Left lung (tissue), 10 donors: ENCODE data around the gene IMMP2L. TPM values are rescaled to one million over a fixed set of nuclear protein-coding genes. Genes with fewer than 3 reads are reported as not detected.
A peak's percentile ranks its signal among the peaks of the same experiment; 100 is the strongest.

Experiments used
- ATAC-seq: fragments of 200-7000 bp; cut with Tn5 transposase; one replicate; pipeline ENCODE4 v1.9.1; 2020; ENCODE audit warnings: moderate library complexity
- DNase-seq, 4 donors: peaks; one replicate each; pipeline ENCODE4 v3.0.0-alpha.2; 2013 to 2020
- H3K27ac ChIP-seq, 2 donors: fragments of 200-600 bp; sonication (generic) in 1 of 2; one replicate each; pipeline versions ENCODE4 v1.5.0 to v1.8.0; 2020 to 2021
- H3K27me3 ChIP-seq, 2 donors: fragments of 200-600 bp; sonication (generic) in 1 of 2; one replicate each; pipeline versions ENCODE4 v1.5.0 to v1.8.0; 2020 to 2021
- H3K36me3 ChIP-seq, 2 donors: fragments of 200-600 bp; sonication (generic) in 1 of 2; one replicate each; pipeline versions ENCODE4 v1.5.0 to v1.8.0; 2020 to 2021
- H3K4me1 ChIP-seq, 2 donors: fragments of 200-600 bp; one replicate each; pipeline ENCODE4 v1.8.0; 2021
- H3K4me3 ChIP-seq, 2 donors: fragments of 200-600 bp; sonication (generic) in 1 of 2; one replicate each; pipeline versions ENCODE4 v1.5.0 to v1.8.0; 2020 to 2021; ENCODE audit warnings: mild to moderate bottlenecking in 1 of 2
- H3K9me3 ChIP-seq, 2 donors: fragments of 200-600 bp; sonication (generic) in 1 of 2; one replicate each; pipeline versions ENCODE4 v1.5.0 to v1.8.0; 2020 to 2021
- CTCF ChIP-seq, 2 donors: fragments of 200-600 bp; sonication (generic) in 1 of 2; IDR thresholded peaks; one replicate each; pipeline versions ENCODE4 v1.5.0 to v1.8.0; 2021; ENCODE audit warnings: antibody characterized with exemption in 2 of 2
- intact Hi-C, 2 donors: fragments of 100-400 bp; cut with DNase I; formaldehyde crosslinking; loops; one replicate each; pipeline versions ENCODE4 v1.11.2 to v1.14.2; 2022
- polyA plus RNA-seq, 6 donors: library from polyadenylated mRNA; unstranded; fragments of 120-200 nt; gene quantifications; one replicate each; pipeline ENCODE4 v1.2.1, GENCODE V29; 2013; ENCODE audit not compliant: insufficient read length in 6 of 6
- total RNA-seq, 2 donors: library from RNA; stranded (reverse); fragmentation: NEBNext Ultra II Directional; extraction: Animal tissue kit (Norgen Biotek cat#: 25700); gene quantifications; one replicate each; pipeline ENCODE4 v1.2.1, GENCODE V29; 2021
- donor health status: DM: no; HTN: yes; CAD: no.
- donor health status: DM: no; HTN: no; CAD: no.

IMMP2L gene
- total and polyA plus RNA-seq, 8 donors: 10.3 to 30.1 (median 25.7) TPM

- DNase-seq (no peak), ATAC-seq (no peak)
- Histone ChIP-seq H3K9me3 (no peaks in the 10 kb centered on the region), H3K36me3 (no peaks in the 10 kb centered on the region), H3K4me1 (no peaks in the 10 kb centered on the region), H3K4me3 (no peak overlapping the region), H3K27ac (no peak overlapping the region), H3K27me3 (no peaks in the 10 kb centered on the region)
- TF ChIP-seq CTCF (IDR thresholded peaks at IDR 0.05): no peak
- intact Hi-C loops: no loop called here
These were observed 199.2 kb downstream of the IMMP2L start for GRCh38 chr7:111363099-111363498.

- peak in 2 of 4 donors; percentile 16 to 21 for DNase-seq
- no peak overlapping the region for H3K4me3 ChIP-seq
- intact Hi-C loops: no loop called here
These were observed 199.7 kb downstream of the IMMP2L start for GRCh38 chr7:111362506-111363054.

GRCh38 chr7:111358915-111359314 is 203.4 kb downstream of the IMMP2L start:
- Histone ChIP-seq H3K36me3 (no peaks in the 10 kb centered on the region), H3K27me3 (no peaks in the 10 kb centered on the region), H3K4me1 (no peaks in the 10 kb centered on the region), H3K4me3 (no peak overlapping the region), H3K9me3 (no peaks in the 10 kb centered on the region), H3K27ac (no peak overlapping the region)
- DNase-seq (no peak), ATAC-seq (no peak)
- no peak for TF ChIP-seq CTCF (IDR thresholded peaks at IDR 0.05)
- intact Hi-C loops: no loop called here

More at GRCh38 chr7:111362506-111363054, 199.7 kb downstream of the IMMP2L start:
- no peak for ATAC-seq
- no peak for TF ChIP-seq CTCF (IDR thresholded peaks at IDR 0.05)
- H3K9me3 ChIP-seq: no peaks in the 10 kb centered on the region
- H3K27ac ChIP-seq: no peak overlapping the region
- no peaks in the 10 kb centered on the region for H3K36me3 ChIP-seq
- H3K4me1 ChIP-seq: no peaks in the 10 kb centered on the region
- H3K27me3 ChIP-seq: no peaks in the 10 kb centered on the region

GRCh38 chr7:111357691-111358090 is 204.6 kb downstream of the IMMP2L start:
- peak; percentile 30 for ATAC-seq
- intact Hi-C loops: no loop called here

GRCh38 chr7:111356941-111357340 is 205.4 kb downstream of the IMMP2L start:
- no peak for DNase-seq

More at GRCh38 chr7:111357691-111358090, 204.6 kb downstream of the IMMP2L start:
- Histone ChIP-seq H3K27me3 (no peaks in the 10 kb centered on the region), H3K4me1 (no peaks in the 10 kb centered on the region), H3K27ac (no peak overlapping the region), H3K4me3 (no peak overlapping the region), H3K36me3 (no peaks in the 10 kb centered on the region), H3K9me3 (no peaks in the 10 kb centered on the region)
- DNase-seq: no peak
- no peak for TF ChIP-seq CTCF (IDR thresholded peaks at IDR 0.05)

More at GRCh38 chr7:111356941-111357340, 205.4 kb downstream of the IMMP2L start:
- no peak overlapping the region for H3K27ac ChIP-seq
- H3K36me3 ChIP-seq: no peaks in the 10 kb centered on the region
- ATAC-seq: no peak
- no peak for TF ChIP-seq CTCF (IDR thresholded peaks at IDR 0.05)
- H3K4me1 ChIP-seq: no peaks in the 10 kb centered on the region
- H3K4me3 ChIP-seq: no peak overlapping the region
- no peaks in the 10 kb centered on the region for H3K27me3 ChIP-seq
- no peaks in the 10 kb centered on the region for H3K9me3 ChIP-seq
- intact Hi-C loops: no loop called here
